ENCODE measurements around the gene TARS1.

TARS1 gene

DNA sequence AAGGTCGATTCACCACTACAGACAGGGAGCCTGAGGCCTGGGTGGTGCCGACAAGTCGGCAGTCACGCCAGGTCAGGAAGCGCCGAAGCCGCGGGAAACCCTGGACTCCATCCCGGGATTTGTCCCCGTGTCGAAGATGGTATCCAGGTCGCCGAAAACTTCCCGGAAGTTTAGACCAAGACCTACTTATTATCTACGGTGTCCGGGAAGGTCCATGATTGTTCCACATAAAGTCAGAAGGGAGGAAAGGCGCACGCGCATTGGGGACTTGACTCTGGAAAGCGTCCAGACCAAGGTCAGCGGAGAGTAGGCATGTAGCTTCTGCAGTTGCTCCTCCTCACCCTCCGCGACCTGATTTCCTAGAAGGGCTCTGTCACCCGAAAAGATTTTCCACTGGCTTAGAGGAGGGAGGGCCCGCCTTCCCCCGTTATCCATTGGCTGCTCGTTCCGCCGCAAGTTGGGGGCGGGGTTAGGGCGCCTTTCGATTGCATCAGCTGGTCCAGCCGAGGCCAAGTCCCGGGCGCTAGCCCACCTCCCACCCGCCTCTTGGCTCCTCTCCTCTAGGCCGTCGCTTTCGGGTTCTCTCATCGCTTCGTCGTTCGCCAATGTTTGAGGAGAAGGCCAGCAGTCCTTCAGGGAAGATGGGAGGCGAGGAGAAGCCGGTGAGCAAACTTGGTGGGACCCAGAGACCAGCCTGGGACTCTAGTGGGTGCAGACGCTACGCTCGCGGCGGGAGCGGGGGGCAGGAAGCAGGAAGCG, at the start of gene TARS1:
TSS of gene TARS1 (plus strand) at position 484 of the 759 bp plus-strand sequence. CDS start at position 606, 122 bp downstream.
- H3K4me2 ChIP-seq, result peak within 1 kb of the TSS; percentile 77 to 95 (median 86)

GRCh38 chr5:33398501-33398900, 42.3 kb upstream of the TARS1 start:
- Histone ChIP-seq H4K20me1 (no peaks in the 10 kb centered on the region), H3K4me2 (no peak overlapping the region), H3K9me3 (replicated peaks in 1 of 11) (peaks cover 0 to 10% (median 8%) of the 10 kb centered on the region in 11 experiments; a peak in 12 of 22 replicates), H3K4me3 (no peak overlapping the region), H3K27me3 (no peaks in the 10 kb centered on the region), H3K27ac (no peak overlapping the region), H3K4me1 (no peaks in the 10 kb centered on the region), H3K9ac (no peak overlapping the region), H3K36me3 (no peaks in the 10 kb centered on the region)
- no peak for TF ChIP-seq Cebpa-rat (IDR thresholded peaks at IDR 0.05)

More for the DNA sequence above, at the start of gene TARS1:
- Histone ChIP-seq H3K4me1 (peaks cover 20 to 48% (median 28%) of the 10 kb centered on the region in 10 experiments), H3K9ac (peak within 1 kb of the TSS; percentile 83 to 96 (median 91)), H3K9me3 (replicated peaks in 1 of 11) (no peaks in the 10 kb centered on the region), H3K36me3 (peaks cover 18 to 33% (median 28%) of the 10 kb centered on the region in 11 experiments), H4K20me1 (peaks cover 30 to 44% (median 42%) of the 10 kb centered on the region in 11 experiments; a peak in 21 of 22 replicates), H3K27ac (peak within 1 kb of the TSS; percentile 84 to 97 (median 93)), H3K27me3 (no peaks in the 10 kb centered on the region), H3K4me3 (peak within 1 kb of the TSS; percentile 72 to 85 (median 82))
- peak in 6 of 11 experiments; percentile 36 to 78 (median 59); a peak in 7 of 22 replicates for TF ChIP-seq Cebpa-rat (IDR thresholded peaks at IDR 0.05)

- Histone ChIP-seq H3K4me1 (no peaks in the 10 kb centered on the region), H3K4me3 (no peak overlapping the region), H3K4me2 (no peak overlapping the region), H4K20me1 (no peaks in the 10 kb centered on the region), H3K27me3 (no peaks in the 10 kb centered on the region), H3K9ac (no peak overlapping the region), H3K27ac (no peak overlapping the region), H3K9me3 (replicated peaks in 1 of 11) (no peaks in the 10 kb centered on the region), H3K36me3 (no peaks in the 10 kb centered on the region)
- TF ChIP-seq Cebpa-rat (IDR thresholded peaks at IDR 0.05), result no peak
These were observed 40.1 kb upstream of the TARS1 start for GRCh38 chr5:33400675-33401074.

GRCh38 chr5:33401482-33402390, 39.0 kb upstream of the TARS1 start:
- no peak for TF ChIP-seq Cebpa-rat (IDR thresholded peaks at IDR 0.05)
- Histone ChIP-seq H3K9ac (no peak overlapping the region), H3K4me2 (no peak overlapping the region), H3K36me3 (no peaks in the 10 kb centered on the region), H3K4me1 (no peaks in the 10 kb centered on the region), H3K27ac (no peak overlapping the region), H3K27me3 (no peaks in the 10 kb centered on the region), H4K20me1 (no peaks in the 10 kb centered on the region), H3K4me3 (no peak overlapping the region), H3K9me3 (replicated peaks in 1 of 11) (no peaks in the 10 kb centered on the region)

- Histone ChIP-seq H3K9me3 (replicated peaks in 1 of 11) (no peaks in the 10 kb centered on the region), H3K4me3 (no peak overlapping the region), H3K9ac (no peak overlapping the region), H3K4me2 (no peak overlapping the region), H3K36me3 (no peaks in the 10 kb centered on the region), H4K20me1 (no peaks in the 10 kb centered on the region), H3K27me3 (no peaks in the 10 kb centered on the region), H3K27ac (no peak overlapping the region), H3K4me1 (no peaks in the 10 kb centered on the region)
- no peak for TF ChIP-seq Cebpa-rat (IDR thresholded peaks at IDR 0.05)
These were observed 37.6 kb upstream of the TARS1 start for GRCh38 chr5:33403187-33403586.

DNA sequence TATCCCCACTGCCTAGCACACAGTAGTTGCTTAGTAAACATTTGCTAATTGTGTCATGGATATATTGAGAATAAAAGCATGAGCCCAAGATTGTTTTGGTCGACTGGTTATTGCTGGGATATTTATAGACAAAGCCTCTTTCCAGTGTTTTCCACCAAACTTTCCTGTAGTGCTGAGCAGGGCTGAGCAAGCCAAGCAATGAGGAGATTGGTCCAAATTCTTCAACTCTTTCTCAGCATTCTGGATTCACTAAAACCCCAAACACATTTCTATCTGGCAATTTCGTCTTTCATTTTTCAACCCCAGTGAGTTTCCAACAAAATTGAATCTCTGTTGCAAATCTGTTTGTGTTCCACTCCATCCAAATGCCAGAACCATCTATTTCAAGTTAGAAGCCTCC, 31.9 kb upstream of the TARS1 start:
- H3K9me3 ChIP-seq (replicated peaks in 1 of 11), result peaks cover 0 to 10% (median 0%) of the 10 kb centered on the region in 11 experiments; a peak in 1 of 22 replicates
- no peak for TF ChIP-seq Cebpa-rat (IDR thresholded peaks at IDR 0.05)
- no peak overlapping the region for H3K4me3 ChIP-seq
- H3K27me3 ChIP-seq, result no peaks in the 10 kb centered on the region
- no peaks in the 10 kb centered on the region for H3K4me1 ChIP-seq
- no peak overlapping the region for H3K4me2 ChIP-seq
- no peaks in the 10 kb centered on the region; a peak in 1 of 22 replicates for H4K20me1 ChIP-seq
- H3K27ac ChIP-seq, result no peak overlapping the region
- H3K36me3 ChIP-seq, result no peaks in the 10 kb centered on the region
- H3K9ac ChIP-seq, result no peak overlapping the region

- no peaks in the 10 kb centered on the region; a peak in 1 of 22 replicates for H4K20me1 ChIP-seq
- TF ChIP-seq Cebpa-rat (IDR thresholded peaks at IDR 0.05), result no peak
- H3K9me3 ChIP-seq (replicated peaks in 1 of 11), result peaks cover 0 to 10% (median 0%) of the 10 kb centered on the region in 11 experiments; a peak in 1 of 22 replicates
- H3K4me1 ChIP-seq, result no peaks in the 10 kb centered on the region
- no peak overlapping the region for H3K9ac ChIP-seq
- no peak overlapping the region for H3K4me2 ChIP-seq
- H3K27me3 ChIP-seq, result no peaks in the 10 kb centered on the region
- H3K36me3 ChIP-seq, result no peaks in the 10 kb centered on the region
- H3K27ac ChIP-seq, result no peak overlapping the region
- H3K4me3 ChIP-seq, result no peak overlapping the region
These were observed 31.2 kb upstream of the TARS1 start for GRCh38 chr5:33409435-33410170.

DNA sequence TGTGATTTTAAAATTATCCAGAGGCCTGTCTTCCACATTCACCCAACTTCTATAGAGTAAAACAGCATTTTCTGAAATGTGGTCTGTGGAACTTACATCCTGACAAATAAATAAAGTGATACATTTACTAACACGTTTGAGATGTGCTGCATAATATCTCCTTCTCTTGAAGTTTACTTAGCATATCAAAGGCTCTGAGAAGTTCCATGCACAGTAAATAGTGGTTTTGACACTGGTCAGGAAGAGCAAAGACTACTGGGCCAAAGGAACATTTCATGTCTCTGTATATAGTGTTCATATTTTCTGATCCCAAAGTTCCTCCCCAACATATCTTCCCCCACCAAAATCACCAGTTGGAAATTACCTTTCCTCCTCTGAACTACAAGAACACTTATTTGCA, 30.5 kb upstream of the TARS1 start:
- H3K9me3 ChIP-seq (replicated peaks in 1 of 11), result peaks cover 0 to 10% (median 0%) of the 10 kb centered on the region in 11 experiments; a peak in 1 of 22 replicates
- no peak overlapping the region for H3K27ac ChIP-seq
- H3K9ac ChIP-seq, result no peak overlapping the region
- no peaks in the 10 kb centered on the region; a peak in 1 of 22 replicates for H4K20me1 ChIP-seq
- no peak overlapping the region for H3K4me3 ChIP-seq
- H3K36me3 ChIP-seq, result no peaks in the 10 kb centered on the region
- TF ChIP-seq Cebpa-rat (IDR thresholded peaks at IDR 0.05), result no peak
- no peak overlapping the region for H3K4me2 ChIP-seq
- H3K4me1 ChIP-seq, result no peaks in the 10 kb centered on the region
- no peaks in the 10 kb centered on the region for H3K27me3 ChIP-seq
